ENCODE results near the gene QSOX2.
"Not testable (repeated sequence)": the region's sequence is repeated elsewhere in the genome, so short reads cannot be mapped to it uniquely, and the experiment has no call there.

Gene QSOX2

GRCh38 chr9:136236471-136237410 is 8.9 kb downstream of the QSOX2 start:
- DNase-seq (ENCODE audit: low spot score) = not testable (repeated sequence)

GRCh38 chr9:136235709-136236455 is 9.7 kb downstream of the QSOX2 start:
- no peak for DNase-seq (ENCODE audit: low spot score)

- no peak for DNase-seq (ENCODE audit: low spot score)
These were observed 10.4 kb downstream of the QSOX2 start for GRCh38 chr9:136235171-136235570.

DNA sequence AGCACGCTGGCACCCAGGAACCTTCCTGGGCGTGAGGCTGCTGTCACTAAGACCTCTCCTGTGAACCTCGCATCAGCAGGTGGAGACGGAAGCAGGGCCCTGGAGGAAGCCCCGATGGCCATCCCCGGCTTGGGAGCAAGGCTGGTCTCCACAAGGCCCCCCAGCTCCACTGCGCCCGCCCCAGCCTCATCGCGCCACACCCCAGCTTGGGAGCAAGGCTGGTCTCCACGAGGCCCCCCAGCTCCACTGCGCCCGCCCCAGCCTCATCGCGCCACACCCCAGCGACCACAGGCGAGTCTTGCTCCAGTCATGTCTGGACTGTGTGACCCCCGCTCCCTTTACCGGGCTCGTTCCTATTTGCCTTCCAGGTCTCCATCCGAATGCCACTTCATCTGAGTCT is 11.0 kb downstream of the QSOX2 start:
- DNase-seq (ENCODE audit: low spot score) = no peak

- DNase-seq (ENCODE audit: low spot score) = no peak
These were observed 11.7 kb downstream of the QSOX2 start for GRCh38 chr9:136233868-136234267.

GRCh38 chr9:136233411-136233810 is 12.2 kb downstream of the QSOX2 start:
- no peak for DNase-seq (ENCODE audit: low spot score)

- DNase-seq (ENCODE audit: low spot score) = no peak
These were observed 12.6 kb downstream of the QSOX2 start for GRCh38 chr9:136232969-136233368.

DNA sequence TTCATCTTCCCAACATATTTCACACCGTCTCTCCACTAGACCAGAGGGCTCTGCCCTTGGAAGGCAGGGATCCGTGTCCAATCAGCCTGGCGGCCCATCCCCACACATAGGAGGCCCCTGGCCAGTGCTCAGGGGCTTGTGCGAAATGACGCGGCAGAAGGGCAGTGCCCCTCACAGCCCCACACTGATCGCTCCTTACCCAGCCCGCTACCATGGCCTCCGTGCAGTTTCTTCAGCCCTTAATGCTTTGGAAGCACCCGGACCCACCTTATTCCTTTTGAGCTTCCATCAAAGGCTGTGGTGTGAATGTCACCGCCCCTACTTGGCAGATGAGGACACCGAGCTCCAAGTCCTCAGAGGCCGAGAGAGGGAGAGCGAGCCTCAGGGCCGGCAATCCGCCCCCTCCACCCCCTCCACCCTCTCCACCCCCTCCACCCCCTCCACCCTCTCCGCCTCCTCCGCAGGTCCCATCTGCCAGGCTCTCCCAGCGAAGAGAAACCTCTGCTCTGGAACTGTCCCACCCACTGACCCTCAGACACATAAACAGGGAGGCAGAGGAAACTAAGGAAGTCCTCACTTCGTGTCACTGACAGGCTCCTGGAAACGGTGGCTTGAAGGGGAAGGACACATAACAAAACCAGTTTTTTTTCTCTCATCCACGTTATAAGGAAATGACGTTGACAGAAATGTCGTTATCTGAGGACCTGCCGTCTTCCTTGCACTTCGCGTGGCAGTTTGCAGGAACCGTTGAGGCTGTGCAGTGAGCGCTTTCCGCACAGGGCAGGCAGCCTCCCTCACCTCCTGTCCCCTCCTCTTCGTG is 13.9 kb downstream of the QSOX2 start:
- DNase-seq (ENCODE audit: low spot score) = no peak

GRCh38 chr9:136230773-136231172 is 14.8 kb downstream of the QSOX2 start:
- DNase-seq (ENCODE audit: low spot score) = no peak

DNA sequence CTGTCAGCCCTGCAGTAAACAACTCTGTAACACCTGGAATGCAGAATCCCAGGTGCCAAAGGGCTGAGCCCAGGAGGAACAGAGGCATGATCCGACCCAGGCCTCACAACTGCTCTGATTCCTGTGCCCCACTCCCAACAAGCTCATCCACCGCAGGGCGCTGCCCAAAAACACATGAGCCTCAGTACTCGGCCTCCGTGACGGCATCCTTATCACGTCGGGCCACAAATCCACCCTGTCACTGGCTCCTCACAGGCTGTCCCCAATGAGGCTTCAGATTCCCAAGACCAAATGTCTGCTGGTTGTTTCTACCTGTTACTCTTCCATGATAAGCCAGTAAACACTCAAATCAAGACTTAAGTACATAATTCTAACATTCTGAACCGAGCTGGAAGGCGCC is 15.2 kb downstream of the QSOX2 start:
- DNase-seq (ENCODE audit: low spot score) = no peak

- no peak for DNase-seq (ENCODE audit: low spot score)
These were observed 16.2 kb downstream of the QSOX2 start for GRCh38 chr9:136229096-136230065.

GRCh38 chr9:136228107-136228875 is 17.3 kb downstream of the QSOX2 start:
- no peak for DNase-seq (ENCODE audit: low spot score)

GRCh38 chr9:136226680-136227407 is 18.8 kb downstream of the QSOX2 start:
- no peak for DNase-seq (ENCODE audit: low spot score)

- DNase-seq (ENCODE audit: low spot score) = peak; percentile 87
These were observed 19.6 kb downstream of the QSOX2 start for GRCh38 chr9:136225748-136226679.

DNA sequence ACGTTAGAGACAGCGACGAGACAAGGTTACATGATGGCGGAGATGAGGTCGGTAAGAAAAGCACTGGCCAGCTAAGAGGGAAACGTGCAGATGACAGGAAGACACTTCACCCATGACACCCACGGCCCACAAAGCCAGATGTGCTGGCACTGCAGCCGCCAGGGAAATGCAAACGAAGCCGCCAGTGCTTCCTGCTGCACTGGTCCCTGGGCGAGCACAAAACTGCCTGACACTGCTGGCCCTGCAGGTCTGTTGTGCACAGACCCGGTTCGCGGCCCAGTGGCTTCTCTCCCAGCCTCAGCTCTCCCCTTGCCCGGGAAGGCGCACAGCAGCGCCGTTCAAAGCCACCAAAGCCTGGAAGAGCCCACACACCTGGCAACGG is 20.3 kb downstream of the QSOX2 start:
- no peak for DNase-seq (ENCODE audit: low spot score)

GRCh38 chr9:136223871-136224640 is 21.6 kb downstream of the QSOX2 start:
- no peak for DNase-seq (ENCODE audit: low spot score)

DNA sequence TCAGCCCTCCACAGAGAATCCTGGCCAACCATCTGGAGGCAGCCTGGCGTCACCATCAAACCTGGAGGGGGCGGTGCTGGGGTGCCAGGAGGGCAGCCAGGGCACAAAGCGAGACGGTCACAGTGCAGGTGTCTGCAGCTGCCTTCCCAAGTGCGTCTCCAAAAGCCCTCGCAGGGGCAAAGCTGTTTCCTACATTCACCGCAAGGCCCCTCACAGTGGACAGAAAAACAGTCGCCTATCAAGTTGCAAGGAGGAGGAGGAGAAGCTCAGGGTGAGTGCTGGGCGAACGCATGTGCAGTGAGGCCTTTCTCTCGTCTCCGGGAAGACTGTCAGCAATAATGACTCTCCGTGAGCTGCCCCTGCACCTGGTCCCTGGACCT is 22.7 kb downstream of the QSOX2 start:
- DNase-seq (ENCODE audit: low spot score) = no peak

Data from D341Med (cell line).